Endothelial cell of umbilical vein (primary cell): ENCODE results near the gene RO60. TPM values are rescaled to one million over a fixed set of nuclear protein-coding genes. Genes with fewer than 3 reads are reported as not detected.
A peak's percentile ranks its signal among the peaks of the same experiment; 100 is the strongest.

Source experiments
- Bru-seq: library from RNA; stranded (reverse); fragments of 400-500 nt; gene quantifications from one replicate; lab custom pipeline; 2021; lab: Mats Ljungman, UMichigan
- BruChase-seq, 2 experiments: library from RNA; stranded (reverse); fragments of 400-500 nt; gene quantifications; one replicate each; lab custom pipeline; 2021; lab: Mats Ljungman, UMichigan
- BruUV-seq: library from RNA; stranded (reverse); fragments of 400-500 nt; replicated peaks from 2 replicates; lab custom pipeline; 2021; lab: Mats Ljungman, UMichigan
- CTCF ChIA-PET: fragments of 300-600, 350-600 bp; sonication (Branson Sonifier 250); formaldehyde crosslinking; loops from one replicate; lab custom pipeline; 2021; ENCODE audit warnings: antibody characterized with exemption, inconsistent platforms; lab: Charles Lee
- POLR2A ChIA-PET: fragments of 300-600, 350-600 bp; sonication (Branson Sonifier 250); formaldehyde crosslinking; loops from one replicate; lab custom pipeline; 2021; ENCODE audit warnings: antibody characterized with exemption, inconsistent platforms; lab: Charles Lee
- DNase-seq: peaks from one replicate; pipeline ENCODE4 v3.0.0-alpha.2; 2011; ENCODE audit warnings: low read depth, low spot score
- FAIRE-seq: peaks from 2 replicates; lab custom pipeline; 2011; peaks lifted over from hg19 to GRCh38; lab: Jason Lieb, UNC
- H2AFZ ChIP-seq: 2 replicates; pipeline ENCODE4 v1.6.0; 2012; ENCODE audit warnings: low read depth, low read length, control low read depth, inconsistent platforms
- H3K27ac ChIP-seq: 2 replicates; pipeline ENCODE4 v1.5.1; 2011; ENCODE audit warnings: low read depth, mild to moderate bottlenecking, control low read depth, low read length, moderate library complexity; ENCODE audit not compliant: insufficient read depth
- H3K27me3 ChIP-seq, 2 experiments: 2 replicates each; pipeline versions ENCODE4 v1.6.0 to v1.6.1; 2011; ENCODE audit warnings: low read length in 2 of 2, mixed read lengths in 1 of 2; ENCODE audit not compliant: control insufficient read depth in 2 of 2, insufficient read depth in 2 of 2
- H3K36me3 ChIP-seq, 2 experiments: 2 replicates in 1 of 2; 3 replicates in 1 of 2; pipeline ENCODE4 v1.5.1; 2011; ENCODE audit warnings: low read length in 2 of 2, mild to moderate bottlenecking in 1 of 2, moderate library complexity in 1 of 2; ENCODE audit not compliant: control insufficient read depth in 2 of 2, insufficient read depth in 2 of 2; ENCODE audit errors: extremely low read depth in 1 of 2
- H3K4me1 ChIP-seq: 3 replicates; pipeline ENCODE4 v1.5.1; 2011; ENCODE audit warnings: mild to moderate bottlenecking, low read length; ENCODE audit not compliant: control insufficient read depth, insufficient read depth; ENCODE audit errors: extremely low read depth
- H3K4me2 ChIP-seq: 2 replicates; pipeline ENCODE4 v1.6.1; 2011; ENCODE audit warnings: low read length, control low read depth, mixed read lengths; ENCODE audit not compliant: insufficient read depth
- H3K4me3 ChIP-seq, 3 experiments: fragments of 200-600 bp in 1 of 3; sonication (generic), shearing (Covaris generic) in 1 of 3; replicated peaks in 1 of 3; 2 replicates each; pipeline ENCODE4 v1.5.1; 2011 to 2016; ENCODE audit warnings: control low read depth in 3 of 3, low read length in 3 of 3, mild to moderate bottlenecking in 2 of 3, inconsistent platforms in 1 of 3, low read depth in 1 of 3, moderate library complexity in 1 of 3; ENCODE audit not compliant: insufficient read depth in 1 of 3
- H3K79me2 ChIP-seq: 2 replicates; pipeline ENCODE4 v1.6.0; 2012; ENCODE audit warnings: low read length, inconsistent platforms; ENCODE audit not compliant: control insufficient read depth, insufficient read depth
- H3K9ac ChIP-seq: replicated peaks from 2 replicates; pipeline ENCODE3; 2011; ENCODE audit warnings: low read length, control low read depth; ENCODE audit not compliant: insufficient read depth; ENCODE audit errors: extremely low read depth
- H3K9me1 ChIP-seq: replicated peaks from 3 replicates; pipeline ENCODE4 v1.6.0; 2011; ENCODE audit warnings: mild to moderate bottlenecking, low read length; ENCODE audit not compliant: control insufficient read depth, insufficient read depth; ENCODE audit errors: extremely low read depth
- H3K9me3 ChIP-seq: replicated peaks from 2 replicates; pipeline ENCODE4 v1.5.1; 2012; ENCODE audit warnings: low read length, inconsistent platforms; ENCODE audit not compliant: control insufficient read depth, insufficient read depth
- H4K20me1 ChIP-seq: replicated peaks from 2 replicates; pipeline ENCODE3; 2011; ENCODE audit warnings: mild to moderate bottlenecking, low read length; ENCODE audit not compliant: control insufficient read depth, insufficient read depth; ENCODE audit errors: extremely low read depth
- EZH2 ChIP-seq: IDR thresholded peaks from 2 replicates; pipeline ENCODE4 v1.6.1; 2012; ENCODE audit warnings: borderline replicate concordance, low read depth, mild to moderate bottlenecking, moderate library complexity, low read length, inconsistent platforms; ENCODE audit not compliant: severe bottlenecking
- FOS ChIP-seq: IDR thresholded peaks from 2 replicates; pipeline ENCODE4 v1.6.1; 2011; ENCODE audit warnings: mild to moderate bottlenecking, low read length, moderate library complexity, borderline replicate concordance; ENCODE audit not compliant: insufficient read depth
- GATA2 ChIP-seq: IDR thresholded peaks from 2 replicates; pipeline ENCODE4 v1.7.0; 2011; ENCODE audit warnings: low read depth, mild to moderate bottlenecking, moderate library complexity, mixed read lengths, low read length; ENCODE audit not compliant: insufficient read length, insufficient read depth
- JUN ChIP-seq: IDR thresholded peaks from 2 replicates; pipeline ENCODE4 v1.6.1; 2011; ENCODE audit warnings: borderline replicate concordance, low read depth; ENCODE audit not compliant: insufficient read length, insufficient read depth
- MYC ChIP-seq: IDR thresholded peaks from one replicate; pipeline ENCODE4 v1.6.1; 2011; ENCODE audit warnings: mild to moderate bottlenecking, low read depth, low read length
- POLR2A ChIP-seq: IDR thresholded peaks from 2 replicates; pipeline ENCODE4 v1.6.1; 2012; ENCODE audit warnings: low read depth, mild to moderate bottlenecking, control low read depth, low read length
- POLR2AphosphoS5 ChIP-seq: IDR thresholded peaks from 2 replicates; pipeline ENCODE4 v1.6.1; 2012; ENCODE audit warnings: low read depth, mild to moderate bottlenecking, control low read depth, low read length, moderate library complexity; ENCODE audit not compliant: insufficient read depth
- dilution Hi-C: fragments of 300-500 bp; cut with MboI; formaldehyde crosslinking; loops from one replicate; pipeline ENCODE4 v1.15.0; 2019; ENCODE audit warnings: low sequenced_read_pairs; ENCODE audit not compliant: extremely low pct_ligation_motif_present
- intact Hi-C: fragments of 100-400 bp; cut with micrococcal nuclease; formaldehyde crosslinking; loops from one replicate; pipeline ENCODE4 v1.10.0; 2022
- long read RNA-seq: library from polyadenylated mRNA; stranded (forward); transcript quantifications from one replicate; pipeline ENCODE4 v2.0.0, GENCODE V29; 2021
- polyA minus RNA-seq, 3 experiments: library from RNA; depleted of rRNA, polyadenylated mRNA; stranded (reverse); fragments of >200 nt; gene quantifications; 1 replicate in 1 of 3; 2 replicates in 2 of 3; pipeline ENCODE4 v1.2.3, GENCODE V29; 2011
- polyA plus RNA-seq, 4 experiments: library from polyadenylated mRNA; depleted of rRNA in 3 of 4; stranded (reverse) in 3 of 4; unstranded in 1 of 4; fragments of >200 nt; gene quantifications; 2 replicates each; pipeline versions ENCODE4 v1.2.1 to v1.2.3, GENCODE V29; 2011 to 2012; ENCODE audit warnings: missing spikeins in 1 of 4
- total RNA-seq: library from RNA; stranded (reverse); gene quantifications from 2 replicates; pipeline ENCODE4 v1.2.3, GENCODE V29; 2021
- TF ChIP-seq, protein P1 (sequence below), 2 donors: IDR thresholded peaks; 1 replicate in 1 of 2; 2 replicates in 1 of 2; pipeline ENCODE4 v1.5.1; 2011; ENCODE audit warnings: low read length in 2 of 2, mild to moderate bottlenecking in 2 of 2, moderate library complexity in 2 of 2, control low read depth in 1 of 2, inconsistent platforms in 1 of 2, low read depth in 1 of 2; ENCODE audit not compliant: insufficient read depth in 1 of 2; ENCODE audit errors: extremely low read depth in 1 of 2
- TF ChIP-seq, protein P2 (sequence below): IDR thresholded peaks from 2 replicates; pipeline ENCODE4 v1.6.1; 2011; ENCODE audit not compliant: insufficient read depth, insufficient read length

RO60 gene
- total RNA-seq = 60.3 and 61.8 TPM in 2 replicates
- polyA plus RNA-seq = 10.9 and 11.1 TPM in 2 replicates
- 10.0 and 12.5 TPM in 2 replicates for polyA plus RNA-seq (2011; cell fraction: cytosol; rRNA removed)
- 16.6 and 18.5 TPM in 2 replicates for polyA plus RNA-seq (2011; cell fraction: nucleus; rRNA removed)
- 18.1 and 28.2 TPM in 2 replicates for polyA plus RNA-seq (2012)
- 60.6 and 73.4 TPM in 2 replicates for polyA minus RNA-seq
- 87.3 TPM for polyA minus RNA-seq (2011; cell fraction: cytosol; rRNA and poly(A)+ RNA removed)
- polyA minus RNA-seq (2011; cell fraction: nucleus; rRNA and poly(A)+ RNA removed) = 46.7 and 58.2 TPM in 2 replicates
- Bru-seq, nascent RNA = percentile 92 among the genes with signal in this experiment
- BruChase-seq, experiment 1, labeled RNA remaining after a 6-hour chase = percentile 98 among the genes with signal in this experiment
- percentile 97 among the genes with signal in this experiment for BruChase-seq, experiment 2, labeled RNA remaining after a 2-hour chase
- long read RNA-seq, full-length matches to known transcripts = 53 of 64 reads
- long read RNA-seq, partial matches to known transcripts = 4 of 64 reads
- long read RNA-seq, other reads (novel, unspliced or antisense) = 7 of 64 reads

DNA sequence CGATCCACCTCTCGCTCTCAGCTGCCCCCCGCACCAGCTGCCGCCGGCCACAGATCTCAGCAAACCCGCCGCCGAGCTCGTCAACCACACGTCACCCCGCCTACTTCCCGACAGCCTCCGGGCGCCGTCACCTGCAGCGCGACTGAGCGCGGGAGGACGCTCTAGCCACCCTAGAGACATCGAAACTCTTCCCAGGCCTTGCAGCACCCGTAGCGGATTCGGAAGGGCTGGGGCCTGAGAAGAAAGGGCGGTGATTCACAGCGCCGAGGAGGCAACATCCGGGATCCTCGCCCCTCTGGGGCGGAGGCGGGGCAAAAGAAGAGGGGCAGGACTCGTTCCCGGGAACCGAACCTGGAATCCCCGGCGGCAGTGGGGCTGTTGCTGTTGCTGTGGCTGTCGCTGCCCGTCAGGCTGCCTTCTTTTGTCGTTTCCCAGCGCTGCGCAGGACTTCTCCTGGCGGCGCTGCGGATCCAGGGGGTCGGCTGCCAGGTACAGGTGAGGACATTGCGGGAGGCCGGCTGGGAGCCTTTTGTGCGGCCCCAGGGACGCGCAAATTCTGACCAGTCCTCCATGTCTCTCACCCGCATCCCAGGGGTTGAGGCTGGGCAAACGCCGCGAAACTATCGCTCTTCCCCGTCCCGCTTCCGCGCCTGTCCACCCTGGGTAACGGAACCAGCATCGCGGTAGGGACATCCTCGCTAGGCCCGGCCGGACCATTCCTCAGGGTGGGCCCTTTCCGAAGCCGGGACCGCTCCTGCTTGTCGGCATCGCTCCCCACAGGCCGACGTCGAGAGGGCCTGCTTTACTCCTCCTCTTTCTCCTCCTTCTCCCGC lies at the start of gene RO60, which contains the start of gene UCHL5:
TSS of gene RO60 (plus strand) at position 331 of the 833 bp plus-strand sequence. CDS start 9,443 bp downstream, outside the sequence.
TSS of gene UCHL5 (minus strand) at position 79 of the 833 bp plus-strand sequence. CDS start 100 bp downstream, outside the sequence.
- CTCF ChIA-PET = interaction anchor here (0.7 to 1.7 kb wide), 8 partner anchors 10 to 253 kb away, joined by 3 to 11 read pairs (median 7); partner anchors contain the start of genes CDC73 and GLRX2

More for the DNA sequence above, at the start of gene RO60, which contains the start of gene UCHL5:
- DNase-seq (peak; percentile 99), FAIRE-seq (peak; percentile 85)
- peak within 1 kb of the TSS; percentile 49 to 86 (median 78) for H3K4me3 ChIP-seq
- TSS peak; percentile 45 for BruUV-seq
- no peaks in the 10 kb centered on the region for H3K9me3 ChIP-seq
- H3K36me3 ChIP-seq = no peaks in the 10 kb centered on the region
- POLR2A ChIA-PET = interaction anchor here (0.8 to 2.0 kb wide), 3 partner anchors 22 to 252 kb away, joined by 4 to 7 read pairs (median 5); partner anchors contain the start of gene GLRX2
- peak within 1 kb of the TSS; percentile 65 for H3K27ac ChIP-seq
- H2AFZ ChIP-seq = peak within 1 kb of the TSS; percentile 57
- dilution Hi-C loops = no loop called here
- TF ChIP-seq, protein P1, sequence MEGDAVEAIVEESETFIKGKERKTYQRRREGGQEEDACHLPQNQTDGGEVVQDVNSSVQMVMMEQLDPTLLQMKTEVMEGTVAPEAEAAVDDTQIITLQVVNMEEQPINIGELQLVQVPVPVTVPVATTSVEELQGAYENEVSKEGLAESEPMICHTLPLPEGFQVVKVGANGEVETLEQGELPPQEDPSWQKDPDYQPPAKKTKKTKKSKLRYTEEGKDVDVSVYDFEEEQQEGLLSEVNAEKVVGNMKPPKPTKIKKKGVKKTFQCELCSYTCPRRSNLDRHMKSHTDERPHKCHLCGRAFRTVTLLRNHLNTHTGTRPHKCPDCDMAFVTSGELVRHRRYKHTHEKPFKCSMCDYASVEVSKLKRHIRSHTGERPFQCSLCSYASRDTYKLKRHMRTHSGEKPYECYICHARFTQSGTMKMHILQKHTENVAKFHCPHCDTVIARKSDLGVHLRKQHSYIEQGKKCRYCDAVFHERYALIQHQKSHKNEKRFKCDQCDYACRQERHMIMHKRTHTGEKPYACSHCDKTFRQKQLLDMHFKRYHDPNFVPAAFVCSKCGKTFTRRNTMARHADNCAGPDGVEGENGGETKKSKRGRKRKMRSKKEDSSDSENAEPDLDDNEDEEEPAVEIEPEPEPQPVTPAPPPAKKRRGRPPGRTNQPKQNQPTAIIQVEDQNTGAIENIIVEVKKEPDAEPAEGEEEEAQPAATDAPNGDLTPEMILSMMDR (IDR thresholded peaks at IDR 0.05; ENCODE audit: extremely low read depth in 1 of 2, insufficient read depth in 1 of 2, low read depth in 1 of 2, low read length in 2 of 2) = no peak
- TF ChIP-seq POLR2AphosphoS5 = peak; percentile 95
- peak; percentile 85 for TF ChIP-seq POLR2A
- peak; percentile 41 for TF ChIP-seq JUN
- TF ChIP-seq EZH2 = no peak
- TF ChIP-seq, protein P2, sequence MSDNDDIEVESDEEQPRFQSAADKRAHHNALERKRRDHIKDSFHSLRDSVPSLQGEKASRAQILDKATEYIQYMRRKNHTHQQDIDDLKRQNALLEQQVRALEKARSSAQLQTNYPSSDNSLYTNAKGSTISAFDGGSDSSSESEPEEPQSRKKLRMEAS = peak; percentile 35
- no peak for TF ChIP-seq GATA2
- peak; percentile 70 for TF ChIP-seq FOS
- peak; percentile 73 for TF ChIP-seq MYC
- peaks cover 88% of the 10 kb centered on the region for H3K79me2 ChIP-seq
- H3K27me3 ChIP-seq = no peaks in the 10 kb centered on the region
- intact Hi-C loops = loop anchor here (1.0 kb wide), 3 partner anchors 46 to 251 kb away; partner anchors contain the start of genes CDC73 and GLRX2
- H3K9me1 ChIP-seq = no peaks in the 10 kb centered on the region
- peak within 1 kb of the TSS; percentile 91 for H3K9ac ChIP-seq
- H4K20me1 ChIP-seq = peaks cover 2% of the 10 kb centered on the region
- H3K4me1 ChIP-seq = peaks cover 29% of the 10 kb centered on the region
- H3K4me2 ChIP-seq = peak within 1 kb of the TSS; percentile 99
